ENCODE measurements around the gene SP6.

DNA sequence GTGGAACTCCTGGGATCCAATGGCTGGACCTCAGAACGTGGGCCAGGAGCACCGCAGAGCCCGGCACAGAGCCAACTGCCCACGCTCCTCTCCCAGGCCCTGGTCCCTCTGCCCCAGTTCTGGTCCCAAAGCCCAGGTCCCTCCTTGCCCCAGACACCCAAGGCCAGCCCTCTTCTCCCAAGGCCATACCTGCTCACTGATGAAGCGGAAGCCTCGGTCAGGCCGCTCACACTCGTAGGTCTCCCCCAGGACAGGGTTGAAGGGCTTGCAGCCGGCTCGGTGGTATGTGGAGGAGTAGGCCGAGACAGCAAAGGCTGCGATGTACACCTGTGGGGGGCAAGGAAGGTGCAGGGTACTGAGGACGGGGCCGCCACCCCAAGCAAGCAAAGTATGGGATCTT is 37.9 kb downstream of the SP6 start:
- TF ChIP-seq, protein P1, sequence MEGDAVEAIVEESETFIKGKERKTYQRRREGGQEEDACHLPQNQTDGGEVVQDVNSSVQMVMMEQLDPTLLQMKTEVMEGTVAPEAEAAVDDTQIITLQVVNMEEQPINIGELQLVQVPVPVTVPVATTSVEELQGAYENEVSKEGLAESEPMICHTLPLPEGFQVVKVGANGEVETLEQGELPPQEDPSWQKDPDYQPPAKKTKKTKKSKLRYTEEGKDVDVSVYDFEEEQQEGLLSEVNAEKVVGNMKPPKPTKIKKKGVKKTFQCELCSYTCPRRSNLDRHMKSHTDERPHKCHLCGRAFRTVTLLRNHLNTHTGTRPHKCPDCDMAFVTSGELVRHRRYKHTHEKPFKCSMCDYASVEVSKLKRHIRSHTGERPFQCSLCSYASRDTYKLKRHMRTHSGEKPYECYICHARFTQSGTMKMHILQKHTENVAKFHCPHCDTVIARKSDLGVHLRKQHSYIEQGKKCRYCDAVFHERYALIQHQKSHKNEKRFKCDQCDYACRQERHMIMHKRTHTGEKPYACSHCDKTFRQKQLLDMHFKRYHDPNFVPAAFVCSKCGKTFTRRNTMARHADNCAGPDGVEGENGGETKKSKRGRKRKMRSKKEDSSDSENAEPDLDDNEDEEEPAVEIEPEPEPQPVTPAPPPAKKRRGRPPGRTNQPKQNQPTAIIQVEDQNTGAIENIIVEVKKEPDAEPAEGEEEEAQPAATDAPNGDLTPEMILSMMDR (IDR thresholded peaks at IDR 0.05): no peak
- TF ChIP-seq POLR2A (IDR thresholded peaks at IDR 0.05): no peak

Measured in thyroid gland (tissue), 4 donors.